ENCODE data around the gene ITIH3.

GRCh38 chr3:52827866-52828376 is 33.3 kb downstream of the ITIH3 start:
- no peak for TF ChIP-seq CTCF (IDR thresholded peaks at IDR 0.05)
- no peak for TF ChIP-seq EP300 (IDR thresholded peaks at IDR 0.05)
- TF ChIP-seq POLR2A (IDR thresholded peaks at IDR 0.05): no peak
